DND-41 (cell line): ENCODE data around the gene PDS5B.

ENCODE experiments used
- ATAC-seq: fragments of 200-7000 bp; cut with Tn5 transposase; 3 replicates; pipeline ENCODE4 v1.9.1; 2021; ENCODE audit warnings: low read depth; ENCODE audit not compliant: insufficient read depth
- DNase-seq: peaks from one replicate; pipeline ENCODE4 v3.0.0-alpha.2; 2020
- H2AFZ ChIP-seq: 2 replicates; pipeline ENCODE4 v1.6.0; 2012; ENCODE audit warnings: low read depth, low read length
- H3K27ac ChIP-seq: 2 replicates; pipeline ENCODE4 v1.5.1; 2012; ENCODE audit warnings: low read length, inconsistent platforms
- H3K27me3 ChIP-seq: fragments of 200-600 bp; sonication (generic); 2 replicates; pipeline ENCODE4 v1.6.0; 2012; ENCODE audit warnings: low read length, mild to moderate bottlenecking, inconsistent platforms; ENCODE audit not compliant: insufficient read depth, poor library complexity
- H3K36me3 ChIP-seq: 2 replicates; pipeline ENCODE4 v1.5.1; 2012; ENCODE audit warnings: low read length, inconsistent platforms; ENCODE audit not compliant: insufficient read depth
- H3K4me1 ChIP-seq: 2 replicates; pipeline ENCODE4 v1.5.1; 2012; ENCODE audit warnings: mild to moderate bottlenecking, low read length; ENCODE audit not compliant: insufficient read depth
- H3K4me2 ChIP-seq: 2 replicates; pipeline ENCODE4 v1.6.0; 2012; ENCODE audit warnings: mild to moderate bottlenecking, moderate library complexity, low read length, inconsistent platforms; ENCODE audit not compliant: insufficient read depth
- H3K4me3 ChIP-seq, 2 experiments: fragments of 200-600 bp in 1 of 2; shearing (Covaris generic) in 1 of 2; 2 replicates each; pipeline ENCODE4 v1.5.1; 2012 to 2016; ENCODE audit warnings: inconsistent platforms in 2 of 2, low read length in 2 of 2, mild to moderate bottlenecking in 2 of 2, low read depth in 1 of 2, moderate library complexity in 1 of 2
- H3K79me2 ChIP-seq: 2 replicates; pipeline ENCODE4 v1.6.0; 2012; ENCODE audit warnings: low read length, inconsistent platforms; ENCODE audit not compliant: insufficient read depth
- H3K9ac ChIP-seq: 2 replicates; pipeline ENCODE4 v1.6.0; 2012; ENCODE audit warnings: low read depth, mild to moderate bottlenecking, inconsistent platforms, low read length, moderate library complexity
- H3K9me3 ChIP-seq: 2 replicates; pipeline ENCODE4 v1.5.1; 2012; ENCODE audit warnings: low read length, moderate library complexity, mild to moderate bottlenecking, inconsistent platforms; ENCODE audit not compliant: insufficient read depth, severe bottlenecking
- H4K20me1 ChIP-seq: 2 replicates; pipeline ENCODE4 v1.6.0; 2012; ENCODE audit warnings: low read length; ENCODE audit not compliant: insufficient read depth
- EZH2 ChIP-seq: IDR thresholded peaks from 3 replicates; pipeline ENCODE4 v1.6.1; 2012; ENCODE audit warnings: borderline replicate concordance, low read depth, mild to moderate bottlenecking, moderate library complexity, low read length, inconsistent platforms; ENCODE audit not compliant: severe bottlenecking
- TF ChIP-seq, protein P1 (sequence below): IDR thresholded peaks from 2 replicates; pipeline ENCODE4 v1.5.1; 2012; ENCODE audit warnings: borderline replicate concordance, low read length, moderate library complexity, mild to moderate bottlenecking; ENCODE audit not compliant: poor library complexity, severe bottlenecking; ENCODE audit errors: extremely low read depth

Gene PDS5B

DNA sequence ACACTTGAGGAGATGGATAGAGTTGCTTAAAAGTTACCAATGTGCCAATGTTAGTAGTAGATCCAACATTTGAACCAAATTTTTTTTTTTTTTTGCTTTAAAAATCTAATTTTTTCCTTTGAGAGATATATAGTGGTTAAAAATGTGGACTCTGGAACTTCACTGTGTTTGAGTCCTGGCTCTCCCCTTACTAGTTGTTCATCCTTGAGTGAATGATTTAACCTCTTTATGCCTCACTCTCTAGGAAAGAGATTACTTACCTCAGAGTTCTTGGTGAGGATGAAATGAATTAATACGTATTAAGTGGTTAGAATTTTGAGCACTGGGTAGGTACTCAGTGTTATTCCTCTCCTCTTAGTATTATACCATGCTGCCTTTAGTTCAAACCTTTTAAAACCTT, 24.3 kb downstream of the PDS5B start:
- H3K27ac ChIP-seq: no peak overlapping the region
- H3K4me3 ChIP-seq: no peak overlapping the region
- H3K9me3 ChIP-seq: peaks cover 9% of the 10 kb centered on the region
- no peak overlapping the region for H2AFZ ChIP-seq
- no peak for DNase-seq
- no peaks in the 10 kb centered on the region for H3K4me1 ChIP-seq
- H4K20me1 ChIP-seq: peaks cover 43% of the 10 kb centered on the region
- no peak overlapping the region for H3K9ac ChIP-seq
- peaks cover 97% of the 10 kb centered on the region for H3K79me2 ChIP-seq
- TF ChIP-seq EZH2: no peak
- TF ChIP-seq, protein P1, sequence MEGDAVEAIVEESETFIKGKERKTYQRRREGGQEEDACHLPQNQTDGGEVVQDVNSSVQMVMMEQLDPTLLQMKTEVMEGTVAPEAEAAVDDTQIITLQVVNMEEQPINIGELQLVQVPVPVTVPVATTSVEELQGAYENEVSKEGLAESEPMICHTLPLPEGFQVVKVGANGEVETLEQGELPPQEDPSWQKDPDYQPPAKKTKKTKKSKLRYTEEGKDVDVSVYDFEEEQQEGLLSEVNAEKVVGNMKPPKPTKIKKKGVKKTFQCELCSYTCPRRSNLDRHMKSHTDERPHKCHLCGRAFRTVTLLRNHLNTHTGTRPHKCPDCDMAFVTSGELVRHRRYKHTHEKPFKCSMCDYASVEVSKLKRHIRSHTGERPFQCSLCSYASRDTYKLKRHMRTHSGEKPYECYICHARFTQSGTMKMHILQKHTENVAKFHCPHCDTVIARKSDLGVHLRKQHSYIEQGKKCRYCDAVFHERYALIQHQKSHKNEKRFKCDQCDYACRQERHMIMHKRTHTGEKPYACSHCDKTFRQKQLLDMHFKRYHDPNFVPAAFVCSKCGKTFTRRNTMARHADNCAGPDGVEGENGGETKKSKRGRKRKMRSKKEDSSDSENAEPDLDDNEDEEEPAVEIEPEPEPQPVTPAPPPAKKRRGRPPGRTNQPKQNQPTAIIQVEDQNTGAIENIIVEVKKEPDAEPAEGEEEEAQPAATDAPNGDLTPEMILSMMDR: no peak
- no peak for ATAC-seq
- no peaks in the 10 kb centered on the region for H3K27me3 ChIP-seq
- no peak overlapping the region for H3K4me2 ChIP-seq
- H3K36me3 ChIP-seq: peaks cover 14% of the 10 kb centered on the region

DNA sequence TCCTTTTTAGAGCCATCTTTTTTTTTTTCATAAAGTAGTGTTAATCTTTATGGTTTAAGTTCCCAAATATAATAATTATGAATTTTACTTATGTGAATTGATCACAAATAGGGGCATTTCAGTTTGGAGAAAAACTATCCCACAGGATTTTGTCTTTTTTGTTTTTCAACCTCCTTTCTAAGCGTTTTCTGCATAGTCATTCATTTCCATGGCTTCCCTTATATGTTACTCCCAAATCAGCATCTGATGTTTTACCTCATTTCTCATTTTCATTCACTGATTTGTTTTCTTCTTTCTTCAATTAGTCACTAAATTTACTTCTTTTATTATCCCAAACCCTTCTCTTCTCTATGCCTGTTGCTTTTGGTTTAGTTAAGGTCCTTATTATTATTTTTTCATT, 24.7 kb downstream of the PDS5B start:
- Histone ChIP-seq H3K9me3 (peaks cover 9% of the 10 kb centered on the region), H3K36me3 (peaks cover 14% of the 10 kb centered on the region), H3K27me3 (no peaks in the 10 kb centered on the region), H3K79me2 (peaks cover 97% of the 10 kb centered on the region), H3K4me3 (no peak overlapping the region), H4K20me1 (peaks cover 45% of the 10 kb centered on the region), H3K9ac (no peak overlapping the region), H3K4me2 (no peak overlapping the region), H3K4me1 (no peaks in the 10 kb centered on the region), H2AFZ (no peak overlapping the region), H3K27ac (no peak overlapping the region)
- ATAC-seq: no peak
- no peak for DNase-seq
- TF ChIP-seq, protein P1: no peak
- TF ChIP-seq EZH2: no peak

DNA sequence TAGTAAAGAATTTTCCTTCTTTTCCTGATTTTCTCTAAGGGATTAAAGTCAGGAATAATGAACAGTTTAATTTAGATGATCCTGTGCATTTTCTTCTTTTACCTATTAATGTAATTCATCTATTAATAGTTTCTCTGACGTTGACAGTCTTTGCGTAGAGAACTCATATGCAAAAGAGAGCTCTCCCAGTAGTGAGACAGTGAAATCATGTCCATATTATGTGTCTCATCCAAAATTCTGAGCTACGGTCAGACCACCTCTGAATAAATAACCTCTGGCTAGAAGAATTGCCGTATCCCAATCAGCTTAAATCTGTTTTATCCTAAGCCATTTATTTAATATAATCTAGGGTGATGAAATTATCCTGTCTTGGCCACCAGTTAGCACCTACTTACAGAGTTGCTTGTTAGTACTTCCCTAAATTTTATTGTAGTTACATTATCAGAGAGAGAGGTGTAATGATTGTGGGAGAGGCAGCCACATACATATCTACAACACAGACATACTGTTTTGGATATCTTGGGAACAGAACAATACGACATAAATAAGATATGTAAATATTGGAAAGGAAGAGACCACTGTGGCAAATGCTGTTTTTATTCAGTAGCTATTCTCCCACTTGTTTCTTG, 30.7 kb downstream of the PDS5B start:
- peaks cover 39% of the 10 kb centered on the region; the same call in 1 of the 2 replicates for H4K20me1 ChIP-seq
- no peak overlapping the region for H3K4me2 ChIP-seq
- H3K9ac ChIP-seq: no peak overlapping the region
- H3K9me3 ChIP-seq: peaks cover 11% of the 10 kb centered on the region
- no peak overlapping the region for H3K4me3 ChIP-seq
- H3K36me3 ChIP-seq: peaks cover 2% of the 10 kb centered on the region; the same call in 1 of the 2 replicates
- TF ChIP-seq EZH2: no peak
- TF ChIP-seq, protein P1: no peak
- H3K27ac ChIP-seq: no peak overlapping the region
- no peak for DNase-seq
- H3K79me2 ChIP-seq: peaks cover 99% of the 10 kb centered on the region
- no peaks in the 10 kb centered on the region for H3K4me1 ChIP-seq
- no peaks in the 10 kb centered on the region for H3K27me3 ChIP-seq
- ATAC-seq: no peak
- H2AFZ ChIP-seq: no peak overlapping the region

DNA sequence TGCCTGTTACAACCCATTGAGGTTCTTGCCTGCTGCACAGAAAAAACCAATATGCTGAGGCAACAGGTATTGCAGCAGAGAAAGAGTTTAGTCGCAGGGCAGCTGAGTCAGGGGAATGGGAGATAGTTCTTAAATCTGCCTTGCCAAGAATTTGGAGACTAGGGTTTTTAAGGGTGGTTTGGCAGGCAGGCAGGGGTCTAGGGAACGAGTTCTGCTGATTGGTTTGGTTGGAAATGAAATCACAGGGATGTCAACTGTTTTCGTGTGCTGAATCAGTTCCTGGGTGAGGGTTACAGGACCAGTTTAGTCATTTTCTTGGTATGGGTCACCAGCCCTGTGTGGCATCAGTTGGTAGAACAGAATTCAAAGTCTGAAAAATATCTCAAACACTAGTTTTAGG, 36.6 kb downstream of the PDS5B start:
- Histone ChIP-seq H3K79me2 (peaks cover 100% of the 10 kb centered on the region), H3K9me3 (peaks cover 18% of the 10 kb centered on the region), H3K4me3 (no peak overlapping the region), H4K20me1 (peaks cover 49% of the 10 kb centered on the region), H3K4me1 (no peaks in the 10 kb centered on the region; the same call in 1 of the 2 replicates), H3K4me2 (no peak overlapping the region), H3K36me3 (no peaks in the 10 kb centered on the region; the same call in 1 of the 2 replicates), H3K9ac (no peak overlapping the region), H3K27me3 (no peaks in the 10 kb centered on the region), H2AFZ (no peak overlapping the region), H3K27ac (no peak overlapping the region)
- ATAC-seq (no peak), DNase-seq (no peak)
- TF ChIP-seq, protein P1: no peak
- TF ChIP-seq EZH2: no peak
